GM12892 (cell line): Measurements from ENCODE around the gene MPPED1.

Experiments
- POLR2A ChIP-seq: IDR thresholded peaks from 2 replicates; pipeline ENCODE4 v1.6.1; 2011; ENCODE audit warnings: low read depth, low read length, control low read depth
- POLR2AphosphoS5 ChIP-seq: IDR thresholded peaks from 2 replicates; pipeline ENCODE4 v1.6.1; 2011; ENCODE audit warnings: low read depth, low read length, control low read depth

- TF ChIP-seq POLR2A (no peak), POLR2AphosphoS5 (no peak)
Observed at GRCh38 chr22:43483266-43483665, 71.5 kb downstream of the MPPED1 start.
